22Rv1 (cell line): Measurements from ENCODE around the gene GRM7.

Experiments
- H3K27ac ChIP-seq: fragments of 450-650 bp; 2 replicates; pipeline ENCODE4 v1.5.1; 2017
- CTCF ChIP-seq: fragments of 450-650 bp; IDR thresholded peaks from 2 replicates; pipeline ENCODE4 v1.5.1; 2017; ENCODE audit warnings: mild to moderate bottlenecking
- ZFX ChIP-seq: fragments of 450-650 bp; IDR thresholded peaks from 2 replicates; pipeline ENCODE4 v1.6.1; 2017; ENCODE audit warnings: antibody characterized with exemption, borderline replicate concordance

GRM7 gene

GRCh38 chr3:7171493-7171892, 310.6 kb downstream of the GRM7 start:
- TF ChIP-seq CTCF (no peak), ZFX (no peak)
- peak overlapping the region; percentile 39 for H3K27ac ChIP-seq

- no peak overlapping the region for H3K27ac ChIP-seq
- TF ChIP-seq CTCF (no peak), ZFX (no peak)
Observed at GRCh38 chr3:7172996-7173395, 312.1 kb downstream of the GRM7 start.

- H3K27ac ChIP-seq, result no peak overlapping the region
- TF ChIP-seq ZFX (no peak), CTCF (no peak)
Observed at GRCh38 chr3:7188551-7188950, 327.6 kb downstream of the GRM7 start.

GRCh38 chr3:7190095-7190494, 329.2 kb downstream of the GRM7 start:
- no peak overlapping the region for H3K27ac ChIP-seq
- TF ChIP-seq ZFX, result no peak
- no peak for TF ChIP-seq CTCF

- TF ChIP-seq CTCF (no peak), ZFX (no peak)
- no peak overlapping the region for H3K27ac ChIP-seq
Observed at GRCh38 chr3:7193269-7193668, 332.4 kb downstream of the GRM7 start.

GRCh38 chr3:7194071-7194835, 333.3 kb downstream of the GRM7 start:
- no peak overlapping the region for H3K27ac ChIP-seq
- no peak for TF ChIP-seq ZFX
- no peak for TF ChIP-seq CTCF

- no peak for TF ChIP-seq CTCF
- TF ChIP-seq ZFX, result no peak
- H3K27ac ChIP-seq, result no peak overlapping the region
Observed at GRCh38 chr3:7195934-7196333, 335.0 kb downstream of the GRM7 start.
